ENCODE data around the gene GALNT6.

The GALNT6 gene

DNA sequence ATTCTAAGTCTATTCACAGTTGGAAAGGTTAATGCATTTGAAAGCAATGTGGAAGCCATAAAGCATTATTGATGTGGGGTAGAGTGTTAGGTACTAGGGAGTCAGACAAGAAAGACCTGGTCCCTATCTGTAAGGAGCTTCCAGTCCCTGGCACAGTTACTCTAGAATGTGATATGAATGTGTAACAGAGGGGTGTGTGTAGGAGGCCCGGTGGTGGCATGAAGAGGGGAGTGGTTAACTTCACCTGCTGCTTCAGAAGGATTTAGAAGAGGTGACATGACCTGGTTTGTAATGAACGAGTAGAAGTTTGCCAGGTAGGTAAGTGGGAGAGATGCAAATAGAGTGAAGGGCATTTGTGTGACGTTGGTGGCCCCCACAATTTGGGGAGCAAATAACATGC, 15.1 kb upstream of the GALNT6 start:
- H3K36me3 ChIP-seq (replicated peaks; ENCODE audit: low read depth, low read length), result no peaks in the 10 kb centered on the region
- H2AFZ ChIP-seq (ENCODE audit: low read depth, low read length), result no peak overlapping the region
- no peak overlapping the region for H3K27ac ChIP-seq (ENCODE audit: low read length)
- H3K4me2 ChIP-seq (ENCODE audit: low read length), result no peak overlapping the region
- H3K4me1 ChIP-seq (ENCODE audit: low read length), result peaks cover 19% of the 10 kb centered on the region
- no peaks in the 10 kb centered on the region for H4K20me1 ChIP-seq (ENCODE audit: insufficient read depth, low read length)
- no peak overlapping the region for H3K4me3 ChIP-seq (ENCODE audit: low read length)
- H3K79me2 ChIP-seq (ENCODE audit: low read length), result no peaks in the 10 kb centered on the region
- H3K9me3 ChIP-seq (ENCODE audit: insufficient read depth, low read length), result no peaks in the 10 kb centered on the region
- H3K9ac ChIP-seq (ENCODE audit: low read length), result no peak overlapping the region
- TF ChIP-seq, protein P1, sequence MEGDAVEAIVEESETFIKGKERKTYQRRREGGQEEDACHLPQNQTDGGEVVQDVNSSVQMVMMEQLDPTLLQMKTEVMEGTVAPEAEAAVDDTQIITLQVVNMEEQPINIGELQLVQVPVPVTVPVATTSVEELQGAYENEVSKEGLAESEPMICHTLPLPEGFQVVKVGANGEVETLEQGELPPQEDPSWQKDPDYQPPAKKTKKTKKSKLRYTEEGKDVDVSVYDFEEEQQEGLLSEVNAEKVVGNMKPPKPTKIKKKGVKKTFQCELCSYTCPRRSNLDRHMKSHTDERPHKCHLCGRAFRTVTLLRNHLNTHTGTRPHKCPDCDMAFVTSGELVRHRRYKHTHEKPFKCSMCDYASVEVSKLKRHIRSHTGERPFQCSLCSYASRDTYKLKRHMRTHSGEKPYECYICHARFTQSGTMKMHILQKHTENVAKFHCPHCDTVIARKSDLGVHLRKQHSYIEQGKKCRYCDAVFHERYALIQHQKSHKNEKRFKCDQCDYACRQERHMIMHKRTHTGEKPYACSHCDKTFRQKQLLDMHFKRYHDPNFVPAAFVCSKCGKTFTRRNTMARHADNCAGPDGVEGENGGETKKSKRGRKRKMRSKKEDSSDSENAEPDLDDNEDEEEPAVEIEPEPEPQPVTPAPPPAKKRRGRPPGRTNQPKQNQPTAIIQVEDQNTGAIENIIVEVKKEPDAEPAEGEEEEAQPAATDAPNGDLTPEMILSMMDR (IDR thresholded peaks at IDR 0.05; ENCODE audit: low read depth, low read length), result no peak
- no peak for TF ChIP-seq EZH2phosphoT487 (IDR thresholded peaks at IDR 0.05; ENCODE audit: low read depth)
- H3K27me3 ChIP-seq (ENCODE audit: low read depth, low read length), result no peaks in the 10 kb centered on the region

DNA sequence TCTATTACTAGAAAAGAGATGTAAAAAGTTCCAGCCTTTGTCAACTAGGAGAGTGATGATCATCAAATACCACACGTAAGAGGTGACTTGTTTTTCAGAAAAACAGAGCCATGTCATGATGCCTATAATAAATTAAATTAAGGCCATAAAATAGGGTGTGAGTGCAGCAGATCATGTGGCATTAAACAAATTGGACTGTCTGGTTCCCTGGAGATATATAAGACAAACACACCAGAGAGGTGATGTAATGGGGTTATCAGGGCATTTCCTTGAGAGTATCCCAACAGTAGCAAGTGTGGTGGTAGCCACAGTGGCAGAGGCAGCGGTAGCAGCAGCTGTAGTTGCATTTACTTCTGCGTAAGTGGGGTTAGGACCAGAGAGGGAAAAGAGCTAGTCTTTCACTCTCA, 14.6 kb upstream of the GALNT6 start:
- Histone ChIP-seq H3K4me3 (ENCODE audit: low read length) (no peak overlapping the region), H2AFZ (ENCODE audit: low read depth, low read length) (no peak overlapping the region), H3K27ac (ENCODE audit: low read length) (no peak overlapping the region), H3K9ac (ENCODE audit: low read length) (no peak overlapping the region), H3K4me2 (ENCODE audit: low read length) (no peak overlapping the region), H3K9me3 (ENCODE audit: insufficient read depth, low read length) (no peaks in the 10 kb centered on the region), H3K4me1 (ENCODE audit: low read length) (peaks cover 19% of the 10 kb centered on the region), H3K36me3 (replicated peaks; ENCODE audit: low read depth, low read length) (no peaks in the 10 kb centered on the region), H4K20me1 (ENCODE audit: insufficient read depth, low read length) (no peaks in the 10 kb centered on the region), H3K27me3 (ENCODE audit: low read depth, low read length) (no peaks in the 10 kb centered on the region), H3K79me2 (ENCODE audit: low read length) (no peaks in the 10 kb centered on the region)
- TF ChIP-seq, protein P1 (IDR thresholded peaks at IDR 0.05; ENCODE audit: low read depth, low read length), result no peak
- no peak for TF ChIP-seq EZH2phosphoT487 (IDR thresholded peaks at IDR 0.05; ENCODE audit: low read depth)

DNA sequence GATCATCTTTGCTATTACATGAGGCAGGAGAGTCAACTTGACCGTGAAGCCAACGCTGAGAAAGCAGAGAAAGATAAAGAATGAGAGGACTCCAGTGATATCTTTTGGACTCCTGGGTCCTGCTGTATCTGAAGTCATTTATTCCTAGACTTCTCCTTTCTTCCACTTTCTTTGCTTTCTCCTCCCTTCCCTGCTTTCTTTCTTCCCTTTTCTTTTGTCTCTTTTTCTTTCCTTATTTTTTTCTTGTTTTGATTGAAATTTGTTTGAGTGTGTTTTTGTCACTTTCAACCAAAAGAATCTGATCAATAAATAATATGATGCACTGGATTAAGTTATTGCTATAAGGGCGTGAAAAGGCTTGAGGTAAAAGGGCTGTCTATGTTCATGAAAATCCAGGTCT, 13.4 kb upstream of the GALNT6 start:
- Histone ChIP-seq H3K9me3 (ENCODE audit: insufficient read depth, low read length) (no peaks in the 10 kb centered on the region), H3K4me3 (ENCODE audit: low read length) (no peak overlapping the region), H3K79me2 (ENCODE audit: low read length) (no peaks in the 10 kb centered on the region), H3K27me3 (ENCODE audit: low read depth, low read length) (no peaks in the 10 kb centered on the region), H4K20me1 (ENCODE audit: insufficient read depth, low read length) (no peaks in the 10 kb centered on the region), H3K27ac (ENCODE audit: low read length) (no peak overlapping the region), H3K4me2 (ENCODE audit: low read length) (no peak overlapping the region), H3K4me1 (ENCODE audit: low read length) (peaks cover 19% of the 10 kb centered on the region), H3K9ac (ENCODE audit: low read length) (no peak overlapping the region), H3K36me3 (replicated peaks; ENCODE audit: low read depth, low read length) (no peaks in the 10 kb centered on the region), H2AFZ (ENCODE audit: low read depth, low read length) (no peak overlapping the region)
- no peak for TF ChIP-seq EZH2phosphoT487 (IDR thresholded peaks at IDR 0.05; ENCODE audit: low read depth)
- TF ChIP-seq, protein P1 (IDR thresholded peaks at IDR 0.05; ENCODE audit: low read depth, low read length), result no peak

DNA sequence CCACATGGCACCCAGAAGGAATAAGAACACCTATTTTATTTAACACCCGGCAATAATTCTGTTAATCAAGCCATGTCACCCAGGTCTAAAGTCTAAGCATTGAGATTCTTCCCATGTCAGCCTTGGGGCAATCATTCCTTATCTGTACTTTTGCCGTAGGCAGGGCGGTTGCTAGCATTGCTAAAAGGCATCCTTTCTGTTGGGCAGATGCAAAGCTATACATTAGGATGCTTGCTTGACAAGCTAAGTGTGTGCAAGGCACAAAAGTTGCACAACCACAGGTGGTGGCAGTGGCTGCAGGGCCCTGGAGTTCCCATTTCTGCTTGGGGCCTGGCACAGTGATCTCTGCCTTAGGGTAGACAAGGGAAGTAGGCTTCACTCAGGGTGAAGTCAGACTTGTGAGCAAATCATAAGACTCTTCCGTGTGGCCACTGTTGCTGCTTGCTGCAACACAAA, 12.5 kb upstream of the GALNT6 start:
- Histone ChIP-seq H3K4me2 (ENCODE audit: low read length) (no peak overlapping the region), H3K4me1 (ENCODE audit: low read length) (peaks cover 26% of the 10 kb centered on the region), H3K9ac (ENCODE audit: low read length) (no peak overlapping the region), H4K20me1 (ENCODE audit: insufficient read depth, low read length) (no peaks in the 10 kb centered on the region), H3K4me3 (ENCODE audit: low read length) (no peak overlapping the region), H3K27ac (ENCODE audit: low read length) (no peak overlapping the region), H3K36me3 (replicated peaks; ENCODE audit: low read depth, low read length) (no peaks in the 10 kb centered on the region), H2AFZ (ENCODE audit: low read depth, low read length) (no peak overlapping the region), H3K27me3 (ENCODE audit: low read depth, low read length) (no peaks in the 10 kb centered on the region), H3K9me3 (ENCODE audit: insufficient read depth, low read length) (no peaks in the 10 kb centered on the region), H3K79me2 (ENCODE audit: low read length) (no peaks in the 10 kb centered on the region)
- TF ChIP-seq, protein P1 (IDR thresholded peaks at IDR 0.05; ENCODE audit: low read depth, low read length), result no peak
- TF ChIP-seq EZH2phosphoT487 (IDR thresholded peaks at IDR 0.05; ENCODE audit: low read depth), result no peak

All from OCI-LY3 (cell line).